ENCODE results near the gene INSR. TPM values are rescaled to one million over a fixed set of nuclear protein-coding genes. Genes with fewer than 3 reads are reported as not detected.

INSR gene
- total and polyA plus RNA-seq, 10 of the 15 experiments (the other 5 are each of a cell fraction or from before 2014, with no cell fraction given) = 4.2 to 34.9 (median 13.6) TPM

DNA sequence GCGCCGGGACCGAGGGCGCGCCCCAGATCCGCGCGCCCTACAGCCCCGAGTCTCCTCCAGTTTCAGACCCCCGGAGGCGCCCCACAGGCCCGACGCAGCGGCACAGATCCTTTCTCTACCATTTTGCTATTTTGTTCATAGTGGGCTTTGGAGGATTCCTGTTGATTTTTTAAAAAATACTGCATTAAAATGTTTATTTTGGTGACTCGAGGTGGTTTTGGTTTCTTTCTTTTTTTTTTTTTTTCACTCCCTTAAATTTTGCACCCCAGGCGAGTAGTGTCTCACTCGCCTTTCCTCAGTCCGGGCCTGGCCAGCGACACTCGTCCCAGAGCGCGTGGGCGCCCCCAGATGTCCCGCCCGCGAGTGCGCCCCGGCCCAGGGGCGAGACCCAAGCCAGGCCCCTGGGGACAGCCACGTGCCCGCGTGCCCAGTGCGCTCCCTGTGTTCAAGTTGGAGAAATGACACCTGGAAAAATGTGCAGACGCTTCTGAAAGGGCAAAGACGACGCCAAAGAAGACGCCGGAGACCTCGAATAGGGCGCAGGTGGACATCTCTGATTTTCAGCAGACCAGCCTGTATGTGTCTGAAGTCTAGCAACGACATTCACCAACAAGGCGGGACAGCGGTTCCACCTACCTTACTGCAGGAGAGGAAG is 471 bp upstream of the INSR start (continued):
- TF ChIP-seq IKZF1 (conservative IDR thresholded peaks at IDR 0.05) (peak; percentile 70), YY1 (IDR thresholded peaks at IDR 0.05; ENCODE audit: low read depth, low read length) (no peak), BCL3 (IDR thresholded peaks at IDR 0.05; ENCODE audit: borderline replicate concordance, insufficient read depth, low read depth, low read length, poor library complexity, severe bottlenecking) (no peak), SMARCA5 (IDR thresholded peaks at IDR 0.05) (peak; percentile 60; the same call in 1 of the 2 replicates), HSF1 (IDR thresholded peaks at IDR 0.05; ENCODE audit: low read depth, low read length) (no peak), TCF12 (IDR thresholded peaks at IDR 0.05; ENCODE audit: low read depth, low read length) (no peak), NFIC (IDR thresholded peaks at IDR 0.05; ENCODE audit: low read depth, low read length) (0 out of 2 replicates have a peak, but pooled peaks have one; percentile 12), NFXL1 (IDR thresholded peaks at IDR 0.05; ENCODE audit: borderline replicate concordance) (no peak)

Data from GM12878 (cell line).